Umbilical cord (tissue), 2 donors: ENCODE data around the gene WDFY3. TPM values are rescaled to one million over a fixed set of nuclear protein-coding genes. Genes with fewer than 3 reads are reported as not detected.
"Not testable (repeated sequence)": the region's sequence is repeated elsewhere in the genome, so short reads cannot be mapped to it uniquely, and the experiment has no call there.

Source experiments
- DNase-seq: peaks from one replicate; pipeline ENCODE4 v3.0.0-alpha.2; 2015; ENCODE audit warnings: low spot score
- total RNA-seq: library from RNA; depleted of rRNA; stranded (reverse); fragments of >200 nt; gene quantifications from one replicate; pipeline ENCODE4 v1.2.3, GENCODE V29; 2014; ENCODE audit warnings: low replicate concordance; ENCODE audit not compliant: insufficient read depth

WDFY3 gene
- total RNA-seq, 1 donor from 2014 or later, result 74.9 TPM

DNA sequence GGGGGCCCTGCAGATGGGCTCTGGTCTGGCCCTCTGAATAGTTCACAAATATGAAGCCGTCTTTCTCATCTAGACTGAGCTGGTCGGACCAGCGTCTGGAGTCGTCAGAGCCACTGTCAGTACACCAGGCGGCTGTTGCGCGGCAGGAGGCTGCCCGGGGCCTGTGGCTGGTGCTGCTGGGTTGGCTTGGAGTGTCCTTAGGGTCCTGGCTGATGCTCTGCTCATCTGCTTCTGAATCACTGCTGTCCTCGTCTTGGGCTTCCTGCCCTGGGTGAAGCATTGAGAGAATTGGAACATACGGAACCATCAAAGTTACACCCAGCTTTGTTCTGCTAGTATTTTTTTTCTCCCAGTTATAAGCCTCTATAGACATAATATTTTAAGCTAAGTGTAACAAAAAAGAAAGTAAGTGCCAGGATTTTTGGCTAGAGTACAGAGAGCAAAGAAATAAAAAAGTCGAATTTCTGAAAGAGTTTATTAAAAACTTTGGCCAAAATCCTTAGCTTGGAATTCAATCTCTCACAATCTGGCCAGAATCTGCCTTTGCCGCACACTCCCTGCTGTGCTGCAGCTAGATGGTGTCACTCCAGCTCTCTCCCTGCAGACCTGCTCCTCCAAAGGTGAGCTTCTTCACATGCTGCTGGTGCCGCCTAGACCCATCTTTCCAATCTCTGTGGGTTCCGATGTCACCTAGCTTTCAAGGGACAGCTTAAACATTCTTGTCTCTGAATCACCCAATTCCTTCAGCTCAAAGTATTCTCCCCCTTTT is 287.3 kb downstream of the WDFY3 start:
- DNase-seq, result no peak

DNA sequence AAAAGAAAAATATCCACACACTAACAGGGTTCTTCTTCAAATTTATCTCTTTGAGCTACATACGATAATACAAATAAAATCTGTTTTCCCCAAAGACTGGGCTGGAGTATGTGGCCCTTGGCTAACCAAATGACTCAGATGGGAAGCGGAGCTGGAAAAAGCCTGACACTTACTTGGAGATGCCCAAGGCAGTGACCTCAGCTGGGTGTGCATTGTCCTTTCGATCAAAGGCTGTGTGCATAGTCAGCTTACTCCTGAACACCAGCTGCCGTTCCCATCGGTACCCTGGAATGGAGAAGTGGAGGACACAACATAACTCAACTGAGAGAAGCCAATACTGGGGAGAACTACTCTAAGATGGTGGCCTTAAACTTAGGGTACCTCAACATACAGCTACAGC is 288.5 kb downstream of the WDFY3 start:
- DNase-seq, result no peak

DNA sequence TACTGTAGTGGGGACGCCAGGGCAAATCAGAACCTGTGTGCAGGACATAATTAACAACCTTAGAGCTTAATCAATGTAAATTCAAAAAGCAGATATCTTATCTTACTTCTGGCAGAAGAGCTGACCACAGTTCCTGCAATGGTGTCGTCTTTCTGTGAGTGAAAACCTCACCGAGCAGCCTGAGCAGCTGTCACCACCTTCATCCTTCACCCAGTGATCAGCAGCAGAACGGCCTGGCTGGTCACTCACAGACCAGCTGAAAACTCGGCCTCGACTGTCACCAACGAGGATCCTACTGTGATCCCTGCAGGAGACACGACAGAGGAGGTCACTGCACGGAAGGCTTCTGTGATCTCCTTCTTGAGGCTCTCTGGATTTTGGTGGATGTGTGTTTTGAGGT is 289.4 kb downstream of the WDFY3 start:
- DNase-seq, result no peak

DNA sequence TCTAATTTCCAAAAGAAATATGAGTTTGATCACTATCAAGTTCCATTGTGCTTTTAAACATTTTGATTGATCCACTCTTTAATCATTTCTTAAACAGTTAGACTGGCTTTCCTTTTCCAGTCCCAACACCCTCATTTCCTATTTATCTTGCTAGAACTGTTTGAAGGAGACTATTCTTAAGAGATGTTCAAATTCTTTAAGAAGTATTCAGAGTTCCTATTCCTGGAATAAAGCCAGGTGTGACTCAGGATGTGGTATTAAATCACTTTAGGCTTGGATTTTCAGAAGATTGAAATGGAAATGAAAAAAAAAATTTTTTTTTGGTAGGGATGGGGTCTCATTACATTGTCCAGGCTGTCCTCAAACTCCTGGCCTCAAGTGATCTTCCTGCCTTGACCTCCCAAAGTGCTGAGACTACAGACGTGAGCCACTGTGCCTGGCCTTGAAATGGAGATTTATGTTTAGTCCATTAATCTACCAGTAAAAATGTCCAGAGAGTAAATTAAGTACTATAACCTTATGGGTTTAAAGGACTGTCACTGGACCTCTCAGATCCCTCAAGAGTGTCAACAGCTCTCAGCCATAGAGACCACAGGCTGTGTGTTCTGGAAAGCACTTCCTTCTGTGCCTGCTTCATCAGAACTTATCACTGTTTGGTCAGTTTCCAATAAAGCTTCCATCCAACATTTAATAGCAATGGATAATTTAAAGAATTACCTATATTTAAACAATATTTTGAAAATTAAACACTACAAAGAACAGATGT is 292.8 kb downstream of the WDFY3 start:
- peak; percentile 62 for DNase-seq

DNA sequence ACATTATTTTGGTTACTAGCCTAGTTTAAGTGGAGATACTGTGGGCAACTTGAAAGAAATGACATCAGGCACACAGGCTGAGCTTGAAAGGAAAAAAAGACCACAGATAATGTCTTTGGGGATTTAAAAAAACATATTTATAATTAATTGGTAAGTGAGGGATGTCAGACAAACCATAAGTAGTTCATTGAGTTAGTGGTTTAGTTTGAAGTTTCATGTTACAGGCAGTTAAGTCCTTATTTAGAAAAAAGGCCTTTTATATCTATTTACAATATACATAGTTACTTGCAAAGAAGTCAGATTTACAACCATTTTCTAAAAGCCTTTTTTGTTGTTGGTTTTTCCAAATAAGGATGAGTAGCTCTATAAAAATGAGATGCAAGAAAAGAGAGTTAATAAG is 294.3 kb downstream of the WDFY3 start:
- no peak for DNase-seq

DNA sequence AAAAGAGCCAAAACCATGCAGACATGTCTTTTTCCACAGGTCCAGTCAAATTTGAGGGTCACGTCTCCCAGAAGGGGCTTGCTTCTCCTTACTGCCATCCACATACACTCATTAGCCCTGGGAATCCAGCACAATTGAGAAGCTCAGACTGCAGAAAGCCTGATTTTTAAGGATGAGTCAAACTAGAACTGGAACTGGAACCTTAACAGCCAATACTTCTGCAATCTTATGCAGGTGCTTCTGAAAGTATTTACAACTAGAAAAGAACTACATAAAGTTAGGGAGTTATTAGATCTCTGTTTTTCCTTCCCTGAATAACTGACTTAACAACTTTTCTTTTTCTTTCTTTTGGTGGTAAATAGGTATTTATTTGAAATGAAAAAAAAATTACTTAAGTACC is 297.3 kb downstream of the WDFY3 start:
- DNase-seq, result no peak

DNA sequence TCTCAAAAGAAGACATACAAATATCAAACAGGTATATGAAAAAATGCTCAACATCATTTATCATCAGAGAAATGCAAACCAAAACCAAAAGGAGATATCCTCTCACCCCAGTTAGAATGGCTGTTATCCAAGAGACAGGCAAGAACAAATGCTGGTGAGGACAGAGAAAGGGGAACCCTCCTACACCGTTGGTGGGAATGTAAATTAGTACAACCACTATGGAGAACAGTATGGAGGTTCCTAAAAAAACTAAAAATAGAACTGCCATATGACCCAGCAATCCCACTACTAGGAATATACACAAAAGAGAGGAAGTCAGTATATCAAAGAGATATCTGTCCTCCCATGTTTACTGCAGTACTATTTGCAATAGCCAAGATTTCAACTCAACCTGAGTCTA is 300.1 kb downstream of the WDFY3 start:
- no peak for DNase-seq

DNA sequence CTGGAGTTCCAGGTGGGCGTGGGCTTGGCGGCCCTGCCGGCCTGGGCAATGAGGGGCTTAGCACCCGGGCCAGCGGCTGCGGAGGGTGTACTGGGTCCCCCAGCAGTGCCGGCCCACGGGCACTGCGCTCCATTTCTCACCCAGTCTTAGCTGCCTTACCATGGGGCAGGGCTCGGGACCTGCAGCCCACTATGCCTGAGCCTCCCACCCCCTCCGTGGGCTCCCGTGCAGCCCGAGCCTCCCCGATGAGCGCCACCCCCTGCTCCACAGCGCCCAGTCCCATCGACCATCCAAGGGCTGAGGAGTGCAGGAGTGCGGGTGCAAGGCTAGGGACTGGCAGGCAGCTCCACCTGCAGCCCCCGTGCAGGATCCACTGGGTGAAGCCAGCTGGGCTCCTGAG is 301.7 kb downstream of the WDFY3 start:
- DNase-seq, result not testable (repeated sequence)

DNA sequence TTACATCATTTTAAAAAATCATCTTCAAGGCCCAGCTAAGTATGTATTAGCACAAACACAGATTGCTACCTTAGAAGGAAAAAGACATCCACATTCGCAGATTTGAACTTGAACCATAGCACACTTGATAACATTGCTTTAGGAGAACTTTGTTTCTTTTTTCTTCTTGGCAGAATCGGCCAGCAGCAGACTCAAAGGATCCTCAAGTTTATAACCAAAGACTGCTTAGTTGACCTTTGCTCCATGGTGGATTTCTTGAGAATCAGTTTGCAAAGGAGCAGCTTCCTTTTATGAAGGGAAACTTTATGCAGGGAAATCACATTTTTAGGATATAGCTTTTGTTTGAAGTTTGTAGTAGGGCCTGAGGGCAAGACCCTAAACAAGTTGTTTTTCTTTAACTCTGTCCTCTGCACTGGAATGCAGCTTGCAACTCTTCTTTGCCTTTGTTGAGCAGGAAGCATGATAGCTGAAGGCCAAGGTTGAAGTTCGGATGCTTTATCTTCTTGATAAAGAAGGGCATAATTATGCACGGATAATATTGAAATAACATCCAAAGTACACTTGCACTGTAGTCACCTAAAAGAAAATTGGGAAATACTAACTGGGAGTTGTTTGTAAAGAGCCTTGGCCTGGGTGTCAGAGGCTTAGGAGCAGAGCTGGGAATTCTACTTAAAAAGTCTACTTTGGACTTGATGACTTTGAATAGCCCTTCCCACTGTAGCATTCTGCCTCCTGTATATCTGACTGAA is 305.1 kb downstream of the WDFY3 start:
- DNase-seq, result no peak

DNA sequence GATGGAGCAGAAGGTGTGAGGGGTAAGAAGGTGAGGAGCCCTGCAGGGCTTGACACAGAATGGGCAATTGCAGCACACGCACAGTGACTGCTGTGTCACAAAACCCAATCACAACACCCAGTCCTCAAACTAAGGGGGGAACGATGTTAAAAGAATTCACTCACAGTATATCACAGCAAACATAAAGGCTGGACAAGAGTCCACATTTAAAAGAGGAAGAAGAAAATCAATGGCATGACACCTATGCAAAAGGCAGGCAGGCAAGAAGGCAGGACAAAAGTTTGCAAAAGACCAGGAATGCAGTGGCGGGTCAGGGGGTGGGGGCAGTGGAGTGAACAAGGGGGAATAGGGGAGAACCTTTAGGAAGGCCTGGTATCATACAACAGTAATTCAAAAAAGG is 305.9 kb downstream of the WDFY3 start:
- no peak for DNase-seq

DNA sequence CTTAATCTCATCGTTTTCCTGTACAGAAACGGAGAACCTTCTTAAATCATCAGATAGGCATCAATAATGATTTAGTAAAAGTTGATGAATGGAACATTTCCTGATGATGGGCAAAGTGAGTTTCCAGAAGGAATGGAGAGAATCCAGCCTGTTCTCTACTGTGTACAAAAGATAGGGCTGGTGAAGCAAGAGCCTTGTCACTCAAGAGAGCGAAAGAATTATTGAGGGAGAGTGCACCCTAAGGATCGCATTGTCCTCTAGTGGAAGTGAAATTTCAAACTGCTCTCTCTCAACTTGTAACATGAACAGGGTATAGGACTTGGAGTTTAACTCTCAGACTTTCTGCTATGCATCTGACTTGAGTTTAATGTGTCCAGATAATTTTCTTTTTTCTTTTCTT is 314.0 kb downstream of the WDFY3 start:
- no peak for DNase-seq

DNA sequence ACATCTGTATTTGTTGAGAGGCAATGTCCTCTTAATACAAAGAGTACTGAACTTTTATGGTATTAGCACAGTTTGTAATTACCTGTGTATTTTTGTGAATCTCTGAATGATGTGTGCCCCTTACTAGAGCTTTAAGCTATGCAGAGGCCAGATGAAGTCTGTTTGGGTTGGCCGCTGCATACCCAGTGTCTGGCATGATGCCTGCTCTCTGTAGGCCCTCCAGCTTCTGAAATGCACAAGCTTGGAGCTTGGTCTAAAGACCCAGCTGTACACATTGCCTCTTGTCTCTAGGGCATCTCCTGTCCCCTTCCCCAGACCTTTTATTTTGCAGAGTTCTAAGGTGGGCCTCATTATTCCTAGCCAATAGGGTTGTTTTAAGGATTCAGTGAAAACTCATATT is 315.0 kb downstream of the WDFY3 start:
- no peak for DNase-seq

DNA sequence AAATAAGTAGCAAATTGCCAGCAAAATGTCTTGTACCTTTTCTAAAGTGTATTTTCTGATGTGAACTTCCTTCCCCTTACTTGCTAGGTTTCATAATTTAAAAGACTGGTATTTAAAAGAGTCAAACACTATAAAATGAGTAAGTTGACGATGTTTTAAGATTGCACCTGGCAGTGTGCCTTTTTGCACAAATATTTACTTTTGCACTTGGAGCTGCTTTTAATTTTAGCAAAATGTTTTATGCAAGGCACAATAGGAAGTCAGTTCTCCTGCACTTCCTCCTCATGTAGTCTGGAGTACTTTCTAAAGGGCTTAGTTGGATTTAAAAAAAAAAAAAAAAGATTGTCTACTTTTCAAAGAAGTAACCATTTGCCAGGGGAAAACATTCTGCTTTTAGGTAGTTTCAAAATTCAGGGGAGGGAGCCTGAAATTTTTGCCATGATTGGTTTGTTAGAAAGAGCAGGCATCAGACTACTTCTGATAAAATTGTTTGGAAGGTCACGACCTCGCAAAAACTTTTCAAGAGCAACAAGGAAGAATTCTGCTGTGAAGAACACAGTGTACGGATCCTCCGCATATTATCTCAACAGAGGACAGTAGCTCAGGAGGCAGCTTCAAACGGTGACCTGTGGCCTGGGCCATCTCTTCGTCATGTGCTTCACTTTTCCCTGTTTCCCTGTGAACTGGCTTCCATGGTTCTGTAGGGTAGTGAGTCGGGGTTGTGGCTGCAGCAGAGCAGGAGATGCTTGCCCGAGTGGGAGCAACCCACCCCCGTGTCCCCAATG is 317.4 kb downstream of the WDFY3 start:
- no peak for DNase-seq

DNA sequence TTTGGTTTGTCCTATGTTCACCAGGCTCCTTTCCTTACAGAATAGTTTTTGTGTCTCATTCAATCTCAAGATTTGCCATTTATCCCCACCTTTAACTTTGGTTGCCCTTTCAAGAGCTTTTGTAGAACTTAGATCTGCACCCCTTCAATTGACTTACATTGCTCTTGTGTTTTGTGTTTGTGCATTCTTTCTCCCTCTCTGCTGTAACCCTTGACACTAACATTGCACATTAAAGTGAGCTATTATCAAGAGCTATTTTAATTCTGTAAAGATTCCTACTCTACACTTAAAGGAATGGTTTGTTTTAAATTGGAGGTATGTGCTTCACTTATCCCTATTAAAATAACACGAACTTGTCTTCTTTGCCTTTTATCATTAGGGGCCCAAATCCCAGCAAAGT is 318.3 kb downstream of the WDFY3 start:
- DNase-seq, result no peak

DNA sequence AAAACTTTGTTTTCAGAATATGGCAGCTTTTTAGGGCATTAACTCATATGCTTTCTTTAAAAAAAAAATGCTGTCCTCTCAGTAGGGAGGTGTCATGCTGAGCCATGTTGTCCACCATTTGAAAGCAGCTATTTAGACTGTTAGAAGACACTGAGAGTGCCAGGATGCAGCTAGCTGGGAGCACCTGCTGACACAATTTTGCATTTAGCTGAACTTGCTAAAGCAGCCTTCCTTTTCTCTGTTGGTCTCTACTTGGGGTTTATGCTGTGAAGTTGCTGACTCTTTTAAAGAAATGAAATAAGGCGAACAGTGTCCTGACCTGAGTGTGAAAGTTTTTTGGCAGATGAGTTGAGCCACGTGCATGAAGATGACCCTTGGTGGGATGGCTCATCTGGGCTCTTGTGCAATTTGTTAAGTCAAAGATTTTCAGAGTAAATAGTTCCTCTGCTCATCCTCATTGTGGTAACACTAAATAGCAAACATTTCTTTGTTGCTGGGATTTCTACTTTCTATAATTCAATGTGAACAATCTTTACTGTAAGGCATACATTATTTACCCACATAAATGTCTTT is 319.1 kb downstream of the WDFY3 start:
- no peak for DNase-seq

DNA sequence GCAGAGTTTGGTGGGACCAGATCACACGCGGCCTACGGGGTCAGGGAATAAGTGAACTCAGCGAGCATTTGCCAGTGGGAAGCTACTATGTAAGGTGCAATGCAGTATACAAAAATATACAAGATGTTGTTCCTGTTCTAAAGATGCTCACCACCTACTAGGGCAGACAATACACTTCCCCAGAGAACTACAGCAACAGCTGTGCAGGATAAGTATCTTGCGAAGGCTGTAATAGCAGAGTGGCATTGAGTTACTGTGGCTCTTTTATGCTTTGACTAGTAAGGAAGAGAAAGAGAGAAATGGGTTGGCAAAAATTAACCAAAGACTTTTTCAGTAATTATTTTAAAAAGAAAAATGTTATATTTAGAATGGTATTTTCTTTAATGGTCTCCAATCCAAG is 322.4 kb downstream of the WDFY3 start:
- no peak for DNase-seq

DNA sequence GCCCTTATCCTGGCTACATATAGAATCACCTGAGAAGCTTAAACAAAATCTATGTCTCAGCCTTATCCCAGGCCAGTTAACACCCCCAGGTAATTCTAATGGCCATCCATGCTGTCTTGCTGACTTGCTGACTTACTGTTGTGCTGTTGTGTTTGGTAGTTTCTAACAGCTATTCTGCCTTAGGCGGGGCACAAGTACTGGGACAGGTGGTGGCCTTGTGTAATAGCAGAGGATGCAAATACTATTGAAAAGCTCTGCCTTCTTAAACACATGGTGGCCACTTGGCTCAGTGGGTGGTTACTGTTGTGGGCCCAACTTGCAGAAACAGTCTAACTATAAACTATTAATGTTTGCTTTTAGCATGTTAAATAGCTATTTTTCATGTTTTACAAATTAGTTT is 327.3 kb downstream of the WDFY3 start:
- no peak for DNase-seq

DNA sequence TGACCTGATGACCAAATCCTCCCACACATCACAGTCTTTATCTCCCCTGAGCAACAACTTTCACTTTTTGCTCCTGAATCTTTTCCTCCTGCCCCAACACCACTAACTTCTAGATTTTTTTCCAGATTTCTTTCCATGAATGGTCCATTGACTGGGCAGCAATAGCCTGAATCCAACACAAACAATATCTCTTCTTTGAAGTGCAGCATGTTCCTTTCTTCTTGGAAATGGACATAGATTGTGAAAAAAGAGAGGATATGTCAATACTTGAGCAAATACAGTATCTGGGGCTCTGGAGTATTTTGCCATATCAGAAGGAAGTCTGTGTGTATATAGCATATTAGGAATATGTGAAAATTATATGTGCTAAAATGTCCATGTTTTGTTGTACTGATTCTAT is 328.4 kb downstream of the WDFY3 start:
- DNase-seq, result no peak

DNA sequence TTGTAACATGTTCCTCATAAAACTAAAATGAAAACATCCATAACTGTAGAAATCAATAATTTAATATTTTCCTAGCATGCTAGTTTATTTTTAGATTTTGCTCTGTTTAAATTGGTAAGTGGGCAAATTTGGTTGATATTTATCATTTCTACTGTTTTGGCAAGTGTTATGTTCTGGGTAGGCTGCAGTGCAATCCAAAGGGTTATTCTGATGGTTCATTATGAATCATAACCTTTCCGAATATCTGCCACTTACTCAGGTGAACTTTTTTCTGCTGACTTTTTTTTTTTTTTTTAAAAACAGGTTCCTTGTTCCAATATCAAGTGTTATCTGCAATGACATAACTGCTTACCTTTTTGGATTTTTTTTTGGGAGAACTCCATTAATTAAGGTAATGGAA is 331.5 kb downstream of the WDFY3 start:
- no peak for DNase-seq

DNA sequence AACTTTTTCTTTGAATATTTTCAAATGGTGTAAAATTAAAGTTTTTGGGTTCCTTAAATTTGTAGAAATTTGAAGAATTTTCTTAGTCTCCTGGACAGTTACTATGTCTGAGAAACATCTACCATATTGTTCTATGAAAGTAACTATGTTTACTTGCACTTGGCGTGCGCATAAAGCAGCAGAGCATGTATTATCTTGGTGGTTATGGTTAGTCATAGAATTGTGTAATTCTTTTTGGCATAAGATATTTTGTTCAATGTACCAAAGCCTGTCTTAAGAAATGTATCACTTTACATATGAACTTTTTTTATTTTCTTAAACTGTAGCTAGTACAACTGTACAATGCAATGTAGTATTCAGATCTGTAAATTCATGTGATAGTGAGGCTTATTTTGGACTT is 334.4 kb downstream of the WDFY3 start:
- no peak for DNase-seq

DNA sequence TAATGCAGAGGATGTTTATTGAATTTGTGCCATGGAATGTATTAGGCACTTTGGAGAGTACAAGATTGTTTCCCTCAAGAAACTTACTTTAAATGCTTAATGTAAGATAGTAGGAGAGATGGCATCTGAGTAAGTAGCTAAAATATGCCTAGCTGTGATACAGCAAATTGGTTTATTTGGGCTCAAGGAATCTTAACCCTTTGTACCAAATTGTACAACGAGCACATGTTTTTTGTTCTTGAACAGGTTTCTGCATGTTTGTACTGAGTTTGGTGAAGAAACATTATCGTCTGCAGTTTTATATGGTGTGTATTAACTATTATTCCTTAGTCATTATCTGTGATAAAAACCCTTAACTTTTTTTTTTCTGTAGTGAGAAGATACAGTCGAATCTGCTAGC is 334.9 kb downstream of the WDFY3 start:
- no peak for DNase-seq
